GM18520 (cell line): ENCODE results near the gene PAK4.

Source experiments
- ATAC-seq: cut with Tn5 transposase; IDR thresholded peaks from one replicate; pipeline ENCODE4 v1.9.1; 2021; ENCODE audit not compliant: unreplicated experiment

PAK4 gene

GRCh38 chr19:39162441-39163043 is 37.0 kb downstream of the PAK4 start:
- no peak for ATAC-seq

GRCh38 chr19:39163621-39164020 is 38.0 kb downstream of the PAK4 start:
- no peak for ATAC-seq

GRCh38 chr19:39164289-39164688 is 38.7 kb downstream of the PAK4 start:
- ATAC-seq = no peak

- no peak for ATAC-seq
Measured at GRCh38 chr19:39165857-39166256, 40.3 kb downstream of the PAK4 start.

GRCh38 chr19:39166571-39167391 is 41.2 kb downstream of the PAK4 start:
- no peak for ATAC-seq

- no peak for ATAC-seq
Measured at GRCh38 chr19:39167461-39168257, 42.1 kb downstream of the PAK4 start.

GRCh38 chr19:39168258-39169142 is 42.9 kb downstream of the PAK4 start:
- no peak for ATAC-seq

- ATAC-seq = no peak
Measured at GRCh38 chr19:39169143-39169810, 43.7 kb downstream of the PAK4 start.

- ATAC-seq = no peak
Measured at GRCh38 chr19:39170386-39171231, 45.0 kb downstream of the PAK4 start.

- ATAC-seq = no peak
Measured at GRCh38 chr19:39171479-39172465, 46.2 kb downstream of the PAK4 start.

- no peak for ATAC-seq
Measured at GRCh38 chr19:39172700-39173501, 47.3 kb downstream of the PAK4 start.

- ATAC-seq = no peak
Measured at GRCh38 chr19:39173502-39173991, 48.0 kb downstream of the PAK4 start.

- ATAC-seq = no peak
Measured at GRCh38 chr19:39174142-39174541, 48.6 kb downstream of the PAK4 start.

GRCh38 chr19:39174558-39175544 is 49.3 kb downstream of the PAK4 start:
- ATAC-seq = no peak

GRCh38 chr19:39175564-39175963 is 50.0 kb downstream of the PAK4 start:
- no peak for ATAC-seq

GRCh38 chr19:39177110-39177699 is 51.6 kb downstream of the PAK4 start:
- ATAC-seq = no peak
